Small intestine (tissue), 7 donors: ENCODE measurements around the gene LTBP1. TPM values are rescaled to one million over a fixed set of nuclear protein-coding genes. Genes with fewer than 3 reads are reported as not detected.

Experiments used
- DNase-seq, 2 donors: peaks; one replicate each; pipeline versions ENCODE4 v3.0.0 to v3.0.0-alpha.2; 2013
- FAIRE-seq: peaks from 2 replicates; lab custom pipeline; 2012; peaks lifted over from hg19 to GRCh38; lab: Jason Lieb, UNC
- H3K27ac ChIP-seq, 3 donors: one replicate each; pipeline ENCODE4 v1.5.1; 2013; ENCODE audit warnings: low read length in 2 of 3, mild to moderate bottlenecking in 2 of 3, control low read depth in 1 of 3, inconsistent platforms in 1 of 3, low read depth in 1 of 3, moderate library complexity in 1 of 3
- H3K27me3 ChIP-seq, 3 donors: one replicate each; pipeline ENCODE4 v1.6.1; 2013; ENCODE audit warnings: low read length in 3 of 3, inconsistent platforms in 1 of 3; ENCODE audit not compliant: control insufficient read depth in 3 of 3, insufficient read depth in 3 of 3
- H3K36me3 ChIP-seq, 3 donors: one replicate each; pipeline ENCODE4 v1.6.1; 2013; ENCODE audit warnings: low read length in 3 of 3, inconsistent platforms in 1 of 3, low read depth in 1 of 3, mild to moderate bottlenecking in 1 of 3, moderate library complexity in 1 of 3; ENCODE audit not compliant: control insufficient read depth in 3 of 3, insufficient read depth in 2 of 3
- H3K4me1 ChIP-seq, 3 donors: one replicate each; pipeline ENCODE4 v1.6.1; 2013; ENCODE audit warnings: low read length in 2 of 3, inconsistent platforms in 1 of 3, low read depth in 1 of 3, mild to moderate bottlenecking in 1 of 3, moderate library complexity in 1 of 3; ENCODE audit not compliant: control insufficient read depth in 3 of 3, insufficient read depth in 2 of 3
- H3K4me3 ChIP-seq, 3 donors: one replicate each; pipeline ENCODE4 v1.5.1; 2013; ENCODE audit warnings: low read length in 3 of 3, control low read depth in 1 of 3, inconsistent platforms in 1 of 3, low read depth in 1 of 3, mild to moderate bottlenecking in 1 of 3, moderate library complexity in 1 of 3
- H3K9me3 ChIP-seq, 2 donors: one replicate each; pipeline ENCODE4 v1.6.1; 2013; ENCODE audit warnings: low read depth in 1 of 2, low read length in 1 of 2; ENCODE audit not compliant: control insufficient read depth in 2 of 2, insufficient read depth in 1 of 2
- WGBS, 3 donors: extraction: QIAGEN DNeasy Blood & Tissue Kit; methylation state at CpG; one replicate each; pipeline ENCODE4 v1.1.7; 2013; 5-methylcytosine and 5-hydroxymethylcytosine counted together
- polyA plus RNA-seq, 4 donors: library from polyadenylated mRNA; stranded (reverse) in 3 of 4; unstranded in 1 of 4; fragments of 200-250 nt in 3 of 4; fragments of 120-200 nt in 1 of 4; gene quantifications; one replicate each; pipeline versions ENCODE4 v1.2.1 to v1.2.3, GENCODE V29; 2013
- donor health status: healthy with polysubstance abuse.
- donor health status: control.
- donor health status: control.
- donor health status: Bipolar disorder and iron deficiency.
- donor health status: healthy.

Gene LTBP1
- polyA plus RNA-seq, 4 donors = 0.67 to 12.1 (median 6.1) TPM

GRCh38 chr2:33404321-33404720 is 457.6 kb downstream of the LTBP1 start:
- FAIRE-seq (no peak), DNase-seq (no peak)
- 66 to 87% (median 86%) methylated on average over 5 of the region's 5 CpGs for WGBS, 3 donors
- H3K36me3 ChIP-seq = no peaks in the 10 kb centered on the region
- no peaks in the 10 kb centered on the region for H3K4me1 ChIP-seq
- no peak overlapping the region for H3K4me3 ChIP-seq
- no peak overlapping the region for H3K27ac ChIP-seq
- H3K27me3 ChIP-seq = no peaks in the 10 kb centered on the region
- H3K9me3 ChIP-seq = no peaks in the 10 kb centered on the region

GRCh38 chr2:33406622-33407021 is 459.9 kb downstream of the LTBP1 start:
- Histone ChIP-seq H3K4me1 (no peaks in the 10 kb centered on the region), H3K36me3 (no peaks in the 10 kb centered on the region), H3K4me3 (no peak overlapping the region), H3K27ac (no peak overlapping the region), H3K27me3 (no peaks in the 10 kb centered on the region), H3K9me3 (no peaks in the 10 kb centered on the region)
- DNase-seq = no peak
- FAIRE-seq = no peak
- 20 to 65% (median 22%) methylated on average over 2 of the region's 2 CpGs for WGBS, 3 donors

GRCh38 chr2:33408109-33408508 is 461.4 kb downstream of the LTBP1 start:
- Histone ChIP-seq H3K4me1 (no peaks in the 10 kb centered on the region), H3K36me3 (no peaks in the 10 kb centered on the region), H3K27ac (no peak overlapping the region), H3K9me3 (no peaks in the 10 kb centered on the region), H3K4me3 (no peak overlapping the region), H3K27me3 (no peaks in the 10 kb centered on the region)
- DNase-seq (no peak), FAIRE-seq (no peak)
- WGBS, 3 donors = 89 to 90% (median 90%) methylated on average over 2 of the region's 2 CpGs

- DNase-seq (no peak), FAIRE-seq (no peak)
- H3K4me1 ChIP-seq = no peaks in the 10 kb centered on the region
- no peaks in the 10 kb centered on the region for H3K9me3 ChIP-seq
- H3K4me3 ChIP-seq = no peak overlapping the region
- H3K36me3 ChIP-seq = no peaks in the 10 kb centered on the region
- H3K27me3 ChIP-seq = no peaks in the 10 kb centered on the region
- H3K27ac ChIP-seq = no peak overlapping the region
- 94 to 96% (median 96%) methylated on average over 1 of the region's 1 CpG for WGBS, 3 donors
These were observed 462.7 kb downstream of the LTBP1 start for GRCh38 chr2:33409417-33409955.

GRCh38 chr2:33411765-33412164 is 465.0 kb downstream of the LTBP1 start:
- WGBS, 3 donors = 16 to 37% (median 28%) methylated on average over 3 of the region's 3 CpGs
- Histone ChIP-seq H3K27me3 (no peaks in the 10 kb centered on the region), H3K4me3 (no peak overlapping the region), H3K4me1 (no peaks in the 10 kb centered on the region), H3K27ac (no peak overlapping the region), H3K36me3 (no peaks in the 10 kb centered on the region), H3K9me3 (no peaks in the 10 kb centered on the region)
- FAIRE-seq (no peak), DNase-seq (no peak)

- peak; percentile 4 to 9 for DNase-seq
- no peak overlapping the region for H3K4me3 ChIP-seq
- no peak for FAIRE-seq
- 15 to 32% (median 17%) methylated on average over 1 of the region's 1 CpG for WGBS, 3 donors
- H3K36me3 ChIP-seq = no peaks in the 10 kb centered on the region
- H3K9me3 ChIP-seq = no peaks in the 10 kb centered on the region
- H3K27ac ChIP-seq = no peak overlapping the region
- no peaks in the 10 kb centered on the region for H3K4me1 ChIP-seq
- no peaks in the 10 kb centered on the region for H3K27me3 ChIP-seq
These were observed 466.2 kb downstream of the LTBP1 start for GRCh38 chr2:33412920-33413319.

GRCh38 chr2:33419581-33420200 is 472.9 kb downstream of the LTBP1 start:
- H3K36me3 ChIP-seq = no peaks in the 10 kb centered on the region
- H3K27me3 ChIP-seq = peaks cover 0 to 3% (median 0%) of the 10 kb centered on the region in 3 donors
- H3K27ac ChIP-seq = no peak overlapping the region
- FAIRE-seq = no peak
- WGBS, 3 donors = 65 to 68% (median 65%) methylated on average over 5 of the region's 5 CpGs
- DNase-seq = no peak
- H3K4me3 ChIP-seq = no peak overlapping the region
- no peaks in the 10 kb centered on the region for H3K4me1 ChIP-seq
- no peaks in the 10 kb centered on the region for H3K9me3 ChIP-seq

GRCh38 chr2:33420726-33421125 is 474.0 kb downstream of the LTBP1 start:
- H3K4me1 ChIP-seq = no peaks in the 10 kb centered on the region
- H3K36me3 ChIP-seq = no peaks in the 10 kb centered on the region
- no peak for DNase-seq
- H3K27me3 ChIP-seq = peaks cover 0 to 3% (median 0%) of the 10 kb centered on the region in 3 donors
- 88 to 92% (median 90%) methylated on average over 4 of the region's 4 CpGs for WGBS, 3 donors
- no peak for FAIRE-seq
- H3K27ac ChIP-seq = no peak overlapping the region
- no peaks in the 10 kb centered on the region for H3K9me3 ChIP-seq
- H3K4me3 ChIP-seq = no peak overlapping the region

GRCh38 chr2:33421820-33422219 is 475.1 kb downstream of the LTBP1 start:
- WGBS, 3 donors = 56 to 70% (median 68%) methylated on average over 2 of the region's 2 CpGs
- DNase-seq = no peak
- no peak overlapping the region for H3K27ac ChIP-seq
- H3K9me3 ChIP-seq = no peaks in the 10 kb centered on the region
- H3K27me3 ChIP-seq = peaks cover 0 to 3% (median 0%) of the 10 kb centered on the region in 3 donors
- FAIRE-seq = no peak
- H3K4me1 ChIP-seq = no peaks in the 10 kb centered on the region
- no peaks in the 10 kb centered on the region for H3K36me3 ChIP-seq
- H3K4me3 ChIP-seq = no peak overlapping the region
